ENCODE measurements around the gene MLYCD. TPM values are rescaled to one million over a fixed set of nuclear protein-coding genes. Genes with fewer than 3 reads are reported as not detected.

Gene MLYCD
- total RNA-seq, 1 donor from 2014 or later: 5.3 TPM

GRCh38 chr16:83901101-83901500 lies 2.2 kb downstream of the MLYCD start:
- peaks cover 14% of the 10 kb centered on the region for H3K4me1 Mint-ChIP-seq (ENCODE audit: unreplicated experiment)

GRCh38 chr16:83903751-83904150 lies 4.8 kb downstream of the MLYCD start:
- Mint-ChIP-seq H3K36me3 (ENCODE audit: unreplicated experiment) (peaks cover 6% of the 10 kb centered on the region), H3K4me3 (ENCODE audit: unreplicated experiment) (no peak overlapping the region), H3K27me3 (ENCODE audit: unreplicated experiment) (no peaks in the 10 kb centered on the region), H3K4me1 (ENCODE audit: unreplicated experiment) (peaks cover 11% of the 10 kb centered on the region), H3K9me3 (ENCODE audit: unreplicated experiment) (no peaks in the 10 kb centered on the region), H3K27ac (ENCODE audit: unreplicated experiment) (no peak overlapping the region)
- no peak for TF ChIP-seq CTCF (IDR thresholded peaks at IDR 0.05)
- DNase-seq (ENCODE audit: extremely low spot score, unreplicated experiment): no peak

More at GRCh38 chr16:83901101-83901500, 2.2 kb downstream of the MLYCD start:
- Mint-ChIP-seq H3K4me3 (ENCODE audit: unreplicated experiment) (peak overlapping the region; percentile 30), H3K27me3 (ENCODE audit: unreplicated experiment) (peaks cover 4% of the 10 kb centered on the region), H3K27ac (ENCODE audit: unreplicated experiment) (no peak overlapping the region), H3K36me3 (ENCODE audit: unreplicated experiment) (no peaks in the 10 kb centered on the region), H3K9me3 (ENCODE audit: unreplicated experiment) (no peaks in the 10 kb centered on the region)
- no peak for TF ChIP-seq CTCF (IDR thresholded peaks at IDR 0.05)
- DNase-seq (ENCODE audit: extremely low spot score, unreplicated experiment): no peak

- H3K36me3 Mint-ChIP-seq (ENCODE audit: unreplicated experiment): peaks cover 17% of the 10 kb centered on the region
- H3K4me3 Mint-ChIP-seq (ENCODE audit: unreplicated experiment): no peak overlapping the region
- no peaks in the 10 kb centered on the region for H3K4me1 Mint-ChIP-seq (ENCODE audit: unreplicated experiment)
- no peaks in the 10 kb centered on the region for H3K27me3 Mint-ChIP-seq (ENCODE audit: unreplicated experiment)
- no peak for TF ChIP-seq CTCF (IDR thresholded peaks at IDR 0.05)
- H3K9me3 Mint-ChIP-seq (ENCODE audit: unreplicated experiment): no peaks in the 10 kb centered on the region
- no peak for DNase-seq (ENCODE audit: extremely low spot score, unreplicated experiment)
- H3K27ac Mint-ChIP-seq (ENCODE audit: unreplicated experiment): no peak overlapping the region
Measured at GRCh38 chr16:83906683-83907082, 7.8 kb downstream of the MLYCD start.

- Mint-ChIP-seq H3K4me3 (ENCODE audit: unreplicated experiment) (no peak overlapping the region), H3K9me3 (ENCODE audit: unreplicated experiment) (no peaks in the 10 kb centered on the region), H3K4me1 (ENCODE audit: unreplicated experiment) (no peaks in the 10 kb centered on the region), H3K27me3 (ENCODE audit: unreplicated experiment) (no peaks in the 10 kb centered on the region), H3K36me3 (ENCODE audit: unreplicated experiment) (peaks cover 22% of the 10 kb centered on the region), H3K27ac (ENCODE audit: unreplicated experiment) (no peak overlapping the region)
- TF ChIP-seq CTCF (IDR thresholded peaks at IDR 0.05): no peak
- DNase-seq (ENCODE audit: extremely low spot score, unreplicated experiment): no peak
Measured at GRCh38 chr16:83907111-83907510, 8.2 kb downstream of the MLYCD start.

- Mint-ChIP-seq H3K4me1 (ENCODE audit: unreplicated experiment) (no peaks in the 10 kb centered on the region), H3K36me3 (ENCODE audit: unreplicated experiment) (peaks cover 23% of the 10 kb centered on the region), H3K4me3 (ENCODE audit: unreplicated experiment) (no peak overlapping the region), H3K27ac (ENCODE audit: unreplicated experiment) (no peak overlapping the region), H3K27me3 (ENCODE audit: unreplicated experiment) (no peaks in the 10 kb centered on the region), H3K9me3 (ENCODE audit: unreplicated experiment) (no peaks in the 10 kb centered on the region)
- DNase-seq (ENCODE audit: extremely low spot score, unreplicated experiment): no peak
- TF ChIP-seq CTCF (IDR thresholded peaks at IDR 0.05): no peak
Measured at GRCh38 chr16:83907631-83908250, 8.8 kb downstream of the MLYCD start.

Measured in osteocyte (in vitro differentiated cells).